Measurements from ENCODE around the gene EHD3.
A peak's percentile ranks its signal among the peaks of the same experiment; 100 is the strongest.
"Not testable (repeated sequence)": the region's sequence is repeated elsewhere in the genome, so short reads cannot be mapped to it uniquely, and the experiment has no call there.

EHD3 gene

DNA sequence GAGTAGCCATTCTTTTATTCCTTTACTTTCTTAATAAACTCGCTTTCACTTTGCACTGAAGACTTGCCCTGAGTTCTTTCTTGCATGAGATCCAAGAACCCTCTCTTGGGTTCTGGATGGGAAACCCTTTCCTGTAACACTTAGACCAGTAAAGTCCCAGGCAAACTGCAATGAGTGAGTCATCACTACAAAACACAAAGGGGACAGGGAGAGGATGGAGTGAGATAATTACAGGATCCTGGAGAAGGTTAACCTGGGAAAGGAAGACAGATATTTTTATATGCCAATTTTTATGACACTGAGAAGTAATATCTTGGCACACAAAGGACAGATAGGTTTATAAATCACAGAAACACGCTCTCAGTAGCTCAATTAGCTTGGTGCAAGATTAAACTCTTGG, 48.7 kb downstream of the EHD3 start:
- Histone ChIP-seq H3K27me3 (ENCODE audit: insufficient read depth, low read length, poor library complexity, severe bottlenecking) (no peaks in the 10 kb centered on the region), H4K20me1 (ENCODE audit: insufficient read depth, low read length, poor library complexity, severe bottlenecking) (no peaks in the 10 kb centered on the region), H2AFZ (ENCODE audit: low read length) (no peak overlapping the region), H3K9me2 (replicated peaks; ENCODE audit: low read depth, low read length) (no peaks in the 10 kb centered on the region), H3K4me2 (ENCODE audit: low read depth, low read length, poor library complexity, severe bottlenecking) (no peak overlapping the region), H3K79me2 (ENCODE audit: insufficient read depth, low read length) (no peaks in the 10 kb centered on the region), H3K4me3 (ENCODE audit: low read length, poor library complexity, severe bottlenecking) (no peak overlapping the region), H3K4me1 (ENCODE audit: insufficient read depth, low read length, poor library complexity, severe bottlenecking) (peaks cover 19% of the 10 kb centered on the region), H3K9me3 (ENCODE audit: insufficient read depth, low read depth, low read length) (no peaks in the 10 kb centered on the region), H3K36me3 (ENCODE audit: insufficient read depth, low read length) (no peaks in the 10 kb centered on the region), H3F3A (ENCODE audit: low read depth) (no peaks in the 10 kb centered on the region), H3K9ac (ENCODE audit: low read depth, low read length, poor library complexity, severe bottlenecking) (no peak overlapping the region)
- no peak for TF ChIP-seq EZH2phosphoT487 (IDR thresholded peaks at IDR 0.05; ENCODE audit: borderline replicate concordance)
- TF ChIP-seq, protein P1, sequence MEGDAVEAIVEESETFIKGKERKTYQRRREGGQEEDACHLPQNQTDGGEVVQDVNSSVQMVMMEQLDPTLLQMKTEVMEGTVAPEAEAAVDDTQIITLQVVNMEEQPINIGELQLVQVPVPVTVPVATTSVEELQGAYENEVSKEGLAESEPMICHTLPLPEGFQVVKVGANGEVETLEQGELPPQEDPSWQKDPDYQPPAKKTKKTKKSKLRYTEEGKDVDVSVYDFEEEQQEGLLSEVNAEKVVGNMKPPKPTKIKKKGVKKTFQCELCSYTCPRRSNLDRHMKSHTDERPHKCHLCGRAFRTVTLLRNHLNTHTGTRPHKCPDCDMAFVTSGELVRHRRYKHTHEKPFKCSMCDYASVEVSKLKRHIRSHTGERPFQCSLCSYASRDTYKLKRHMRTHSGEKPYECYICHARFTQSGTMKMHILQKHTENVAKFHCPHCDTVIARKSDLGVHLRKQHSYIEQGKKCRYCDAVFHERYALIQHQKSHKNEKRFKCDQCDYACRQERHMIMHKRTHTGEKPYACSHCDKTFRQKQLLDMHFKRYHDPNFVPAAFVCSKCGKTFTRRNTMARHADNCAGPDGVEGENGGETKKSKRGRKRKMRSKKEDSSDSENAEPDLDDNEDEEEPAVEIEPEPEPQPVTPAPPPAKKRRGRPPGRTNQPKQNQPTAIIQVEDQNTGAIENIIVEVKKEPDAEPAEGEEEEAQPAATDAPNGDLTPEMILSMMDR (conservative IDR thresholded peaks at IDR 0.05; ENCODE audit: low read length) = no peak

- H3K4me1 ChIP-seq (ENCODE audit: insufficient read depth, low read length, poor library complexity, severe bottlenecking) = peaks cover 24% of the 10 kb centered on the region
- not testable (repeated sequence) for H2AFZ ChIP-seq (ENCODE audit: low read length); H3K4me2 ChIP-seq (ENCODE audit: low read depth, low read length, poor library complexity, severe bottlenecking); H3F3A ChIP-seq (ENCODE audit: low read depth); H3K4me3 ChIP-seq (ENCODE audit: low read length, poor library complexity, severe bottlenecking); H3K9me3 ChIP-seq (ENCODE audit: insufficient read depth, low read depth, low read length); H3K9me2 ChIP-seq (replicated peaks; ENCODE audit: low read depth, low read length); H3K79me2 ChIP-seq (ENCODE audit: insufficient read depth, low read length); H3K9ac ChIP-seq (ENCODE audit: low read depth, low read length, poor library complexity, severe bottlenecking); H4K20me1 ChIP-seq (ENCODE audit: insufficient read depth, low read length, poor library complexity, severe bottlenecking); H3K36me3 ChIP-seq (ENCODE audit: insufficient read depth, low read length); H3K27me3 ChIP-seq (ENCODE audit: insufficient read depth, low read length, poor library complexity, severe bottlenecking)
- TF ChIP-seq, protein P1 (conservative IDR thresholded peaks at IDR 0.05; ENCODE audit: low read length) = peak; percentile 35
Observed at GRCh38 chr2:31283193-31283919, 49.4 kb downstream of the EHD3 start.

GRCh38 chr2:31284107-31284506, 50.2 kb downstream of the EHD3 start:
- Histone ChIP-seq H3K9me2 (replicated peaks; ENCODE audit: low read depth, low read length) (no peaks in the 10 kb centered on the region), H3F3A (ENCODE audit: low read depth) (no peaks in the 10 kb centered on the region), H3K4me3 (ENCODE audit: low read length, poor library complexity, severe bottlenecking) (no peak overlapping the region), H3K4me2 (ENCODE audit: low read depth, low read length, poor library complexity, severe bottlenecking) (no peak overlapping the region), H3K36me3 (ENCODE audit: insufficient read depth, low read length) (no peaks in the 10 kb centered on the region), H3K79me2 (ENCODE audit: insufficient read depth, low read length) (no peaks in the 10 kb centered on the region), H3K9me3 (ENCODE audit: insufficient read depth, low read depth, low read length) (no peaks in the 10 kb centered on the region), H2AFZ (ENCODE audit: low read length) (peak overlapping the region; percentile 20; the same call in 1 of the 2 replicates), H3K4me1 (ENCODE audit: insufficient read depth, low read length, poor library complexity, severe bottlenecking) (peaks cover 18% of the 10 kb centered on the region), H4K20me1 (ENCODE audit: insufficient read depth, low read length, poor library complexity, severe bottlenecking) (no peaks in the 10 kb centered on the region), H3K9ac (ENCODE audit: low read depth, low read length, poor library complexity, severe bottlenecking) (no peak overlapping the region), H3K27me3 (ENCODE audit: insufficient read depth, low read length, poor library complexity, severe bottlenecking) (no peaks in the 10 kb centered on the region)
- TF ChIP-seq, protein P1 (conservative IDR thresholded peaks at IDR 0.05; ENCODE audit: low read length) = no peak
- no peak for TF ChIP-seq EZH2phosphoT487 (IDR thresholded peaks at IDR 0.05; ENCODE audit: borderline replicate concordance)

All from Loucy (cell line).